ENCODE measurements around the gene LAMTOR3.

The LAMTOR3 gene

GRCh38 chr4:99860521-99860920 is 33.7 kb downstream of the LAMTOR3 start:
- no peaks in the 10 kb centered on the region for H3K27me3 ChIP-seq (ENCODE audit: control insufficient read depth in 1 of 2, insufficient read depth in 1 of 2, low read length in 2 of 2)
- no peak overlapping the region for H3K4me3 ChIP-seq (ENCODE audit: insufficient read depth in 1 of 2, low read depth in 1 of 2, low read length in 2 of 2)
- no peak overlapping the region for H2AFZ ChIP-seq (ENCODE audit: low read depth, low read length)
- no peaks in the 10 kb centered on the region for H3K9me3 ChIP-seq (ENCODE audit: control insufficient read depth, low read length)
- H3K4me1 ChIP-seq (ENCODE audit: control insufficient read depth, insufficient read depth, low read depth, low read length), result peaks cover 2% of the 10 kb centered on the region
- H3K4ac ChIP-seq (ENCODE audit: low read depth in 1 of 2, low read length in 2 of 2), result no peak overlapping the region
- no peak overlapping the region for H2AK5ac ChIP-seq (ENCODE audit: low read length, severe bottlenecking)
- no peaks in the 10 kb centered on the region for H3K79me1 ChIP-seq (replicated peaks; ENCODE audit: low read length, poor library complexity, severe bottlenecking)
- H3K14ac ChIP-seq (ENCODE audit: low read length in 2 of 2), result no peak overlapping the region
- no peaks in the 10 kb centered on the region for H3K36me3 ChIP-seq (ENCODE audit: control insufficient read depth in 1 of 2, insufficient read depth in 2 of 2, low read depth in 1 of 2, low read length in 2 of 2)
- no peak overlapping the region for H4K8ac ChIP-seq (ENCODE audit: low read length)
- H3K23ac ChIP-seq (ENCODE audit: low read length in 2 of 2), result no peak overlapping the region
- DNase-seq, result no peak
- no peak overlapping the region for H2BK15ac ChIP-seq (ENCODE audit: low read depth, poor library complexity, severe bottlenecking)
- 69% methylated on average over 1 of the region's 2 CpGs for WGBS
- no peak overlapping the region for H3K27ac ChIP-seq (ENCODE audit: low read length, poor library complexity, severe bottlenecking)
- no peak overlapping the region for H3K9ac ChIP-seq (ENCODE audit: low read length)
- no peak overlapping the region for H2BK12ac ChIP-seq (ENCODE audit: low read length in 2 of 2)
- H3K18ac ChIP-seq (ENCODE audit: low read depth in 1 of 2, low read length in 2 of 2), result no peak overlapping the region
- H4K91ac ChIP-seq (ENCODE audit: low read length), result no peak overlapping the region
- H2BK120ac ChIP-seq (ENCODE audit: low read depth, low read length), result no peak overlapping the region
- no peak overlapping the region for H2BK5ac ChIP-seq (ENCODE audit: low read depth, low read length, poor library complexity, severe bottlenecking)
- H3K4me2 ChIP-seq (ENCODE audit: low read length, poor library complexity, severe bottlenecking), result no peak overlapping the region

- no peaks in the 10 kb centered on the region for H3K9me3 ChIP-seq (ENCODE audit: control insufficient read depth, low read length)
- no peak overlapping the region for H4K91ac ChIP-seq (ENCODE audit: low read length)
- H2BK5ac ChIP-seq (ENCODE audit: low read depth, low read length, poor library complexity, severe bottlenecking), result no peak overlapping the region
- no peak overlapping the region for H4K8ac ChIP-seq (ENCODE audit: low read length)
- H3K36me3 ChIP-seq (ENCODE audit: control insufficient read depth in 1 of 2, insufficient read depth in 2 of 2, low read depth in 1 of 2, low read length in 2 of 2), result no peaks in the 10 kb centered on the region
- H2AK5ac ChIP-seq (ENCODE audit: low read length, severe bottlenecking), result no peak overlapping the region
- H2BK12ac ChIP-seq (ENCODE audit: low read length in 2 of 2), result no peak overlapping the region
- H3K23ac ChIP-seq (ENCODE audit: low read length in 2 of 2), result peak overlapping the region in 1 of 2 experiments; percentile 78
- no peak overlapping the region for H3K18ac ChIP-seq (ENCODE audit: low read depth in 1 of 2, low read length in 2 of 2)
- no peak overlapping the region for H3K14ac ChIP-seq (ENCODE audit: low read length in 2 of 2)
- H3K4ac ChIP-seq (ENCODE audit: low read depth in 1 of 2, low read length in 2 of 2), result no peak overlapping the region
- H2AFZ ChIP-seq (ENCODE audit: low read depth, low read length), result no peak overlapping the region
- no peak overlapping the region for H3K27ac ChIP-seq (ENCODE audit: low read length, poor library complexity, severe bottlenecking)
- no peak overlapping the region for H3K9ac ChIP-seq (ENCODE audit: low read length)
- H2BK15ac ChIP-seq (ENCODE audit: low read depth, poor library complexity, severe bottlenecking), result no peak overlapping the region
- no peak overlapping the region for H3K4me3 ChIP-seq (ENCODE audit: insufficient read depth in 1 of 2, low read depth in 1 of 2, low read length in 2 of 2)
- DNase-seq, result no peak
- no peaks in the 10 kb centered on the region for H3K27me3 ChIP-seq (ENCODE audit: control insufficient read depth in 1 of 2, insufficient read depth in 1 of 2, low read length in 2 of 2)
- WGBS, result 91% methylated on average over 2 of the region's 2 CpGs
- H3K4me2 ChIP-seq (ENCODE audit: low read length, poor library complexity, severe bottlenecking), result no peak overlapping the region
- H3K79me1 ChIP-seq (replicated peaks; ENCODE audit: low read length, poor library complexity, severe bottlenecking), result no peaks in the 10 kb centered on the region
- H2BK120ac ChIP-seq (ENCODE audit: low read depth, low read length), result no peak overlapping the region
- H3K4me1 ChIP-seq (ENCODE audit: control insufficient read depth, insufficient read depth, low read depth, low read length), result peaks cover 2% of the 10 kb centered on the region
Observed at GRCh38 chr4:99859618-99860017, 34.6 kb downstream of the LAMTOR3 start.

GRCh38 chr4:99857307-99857706 is 36.9 kb downstream of the LAMTOR3 start:
- WGBS, result 56% methylated on average over 2 of the region's 3 CpGs
- Histone ChIP-seq H3K9me3 (ENCODE audit: control insufficient read depth, low read length) (no peaks in the 10 kb centered on the region), H3K18ac (ENCODE audit: low read depth in 1 of 2, low read length in 2 of 2) (no peak overlapping the region)

DNA sequence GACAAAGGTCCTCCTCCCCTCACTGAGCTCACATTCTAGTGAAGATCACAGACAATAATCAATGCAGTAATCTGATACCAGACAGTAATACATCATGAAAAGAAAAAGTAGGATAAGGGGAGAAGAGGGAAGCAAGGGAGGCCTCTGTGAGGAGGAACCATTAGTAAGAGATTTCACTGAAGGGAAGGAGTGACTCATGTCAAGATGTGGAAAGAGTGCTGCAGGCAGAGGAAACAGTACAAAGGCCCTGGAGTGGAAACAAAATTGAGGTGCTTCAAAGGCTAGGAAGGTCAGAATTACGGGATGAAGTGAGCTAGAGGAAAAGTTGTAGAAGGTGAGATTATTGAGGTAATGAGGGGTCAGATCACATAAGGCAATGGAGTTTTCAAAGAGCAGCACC is 38.1 kb downstream of the LAMTOR3 start:
- Histone ChIP-seq H3K4ac (ENCODE audit: low read depth in 1 of 2, low read length in 2 of 2) (no peak overlapping the region), H3K23ac (ENCODE audit: low read length in 2 of 2) (no peak overlapping the region), H3K79me1 (replicated peaks; ENCODE audit: low read length, poor library complexity, severe bottlenecking) (no peaks in the 10 kb centered on the region), H2BK12ac (ENCODE audit: low read length in 2 of 2) (no peak overlapping the region), H3K4me3 (ENCODE audit: insufficient read depth in 1 of 2, low read depth in 1 of 2, low read length in 2 of 2) (no peak overlapping the region), H3K9me3 (ENCODE audit: control insufficient read depth, low read length) (no peaks in the 10 kb centered on the region), H2BK15ac (ENCODE audit: low read depth, poor library complexity, severe bottlenecking) (no peak overlapping the region), H4K91ac (ENCODE audit: low read length) (no peak overlapping the region), H3K18ac (ENCODE audit: low read depth in 1 of 2, low read length in 2 of 2) (no peak overlapping the region), H3K36me3 (ENCODE audit: control insufficient read depth in 1 of 2, insufficient read depth in 2 of 2, low read depth in 1 of 2, low read length in 2 of 2) (no peaks in the 10 kb centered on the region), H2AFZ (ENCODE audit: low read depth, low read length) (no peak overlapping the region), H4K8ac (ENCODE audit: low read length) (no peak overlapping the region), H2BK120ac (ENCODE audit: low read depth, low read length) (no peak overlapping the region), H3K27ac (ENCODE audit: low read length, poor library complexity, severe bottlenecking) (no peak overlapping the region), H3K4me2 (ENCODE audit: low read length, poor library complexity, severe bottlenecking) (no peak overlapping the region), H2BK5ac (ENCODE audit: low read depth, low read length, poor library complexity, severe bottlenecking) (no peak overlapping the region), H3K14ac (ENCODE audit: low read length in 2 of 2) (no peak overlapping the region), H3K4me1 (ENCODE audit: control insufficient read depth, insufficient read depth, low read depth, low read length) (peaks cover 2% of the 10 kb centered on the region), H2AK5ac (ENCODE audit: low read length, severe bottlenecking) (no peak overlapping the region), H3K27me3 (ENCODE audit: control insufficient read depth in 1 of 2, insufficient read depth in 1 of 2, low read length in 2 of 2) (no peaks in the 10 kb centered on the region), H3K9ac (ENCODE audit: low read length) (peak overlapping the region; percentile 26)
- WGBS, result 65% methylated on average over 1 of the region's 1 CpG
- peak; percentile 77 for DNase-seq

More at GRCh38 chr4:99857307-99857706, 36.9 kb downstream of the LAMTOR3 start:
- Histone ChIP-seq H3K36me3 (ENCODE audit: control insufficient read depth in 1 of 2, insufficient read depth in 2 of 2, low read depth in 1 of 2, low read length in 2 of 2) (no peaks in the 10 kb centered on the region), H4K8ac (ENCODE audit: low read length) (no peak overlapping the region), H2BK15ac (ENCODE audit: low read depth, poor library complexity, severe bottlenecking) (no peak overlapping the region), H3K14ac (ENCODE audit: low read length in 2 of 2) (no peak overlapping the region), H2BK120ac (ENCODE audit: low read depth, low read length) (no peak overlapping the region), H2AK5ac (ENCODE audit: low read length, severe bottlenecking) (no peak overlapping the region), H3K27me3 (ENCODE audit: control insufficient read depth in 1 of 2, insufficient read depth in 1 of 2, low read length in 2 of 2) (no peaks in the 10 kb centered on the region), H3K23ac (ENCODE audit: low read length in 2 of 2) (no peak overlapping the region), H3K9ac (ENCODE audit: low read length) (no peak overlapping the region), H3K4me1 (ENCODE audit: control insufficient read depth, insufficient read depth, low read depth, low read length) (peaks cover 2% of the 10 kb centered on the region), H3K79me1 (replicated peaks; ENCODE audit: low read length, poor library complexity, severe bottlenecking) (no peaks in the 10 kb centered on the region), H3K4me2 (ENCODE audit: low read length, poor library complexity, severe bottlenecking) (no peak overlapping the region), H3K27ac (ENCODE audit: low read length, poor library complexity, severe bottlenecking) (no peak overlapping the region), H3K4me3 (ENCODE audit: insufficient read depth in 1 of 2, low read depth in 1 of 2, low read length in 2 of 2) (no peak overlapping the region), H2BK12ac (ENCODE audit: low read length in 2 of 2) (no peak overlapping the region), H2BK5ac (ENCODE audit: low read depth, low read length, poor library complexity, severe bottlenecking) (no peak overlapping the region), H2AFZ (ENCODE audit: low read depth, low read length) (no peak overlapping the region), H3K4ac (ENCODE audit: low read depth in 1 of 2, low read length in 2 of 2) (no peak overlapping the region), H4K91ac (ENCODE audit: low read length) (no peak overlapping the region)
- no peak for DNase-seq

Data from mesenchymal stem cell (in vitro differentiated cells and primary cell).